ENCODE results near the gene SPECC1. TPM values are rescaled to one million over a fixed set of nuclear protein-coding genes. Genes with fewer than 3 reads are reported as not detected.

SPECC1 gene
- polyA plus RNA-seq, 3 donors, result 36.0 to 58.4 (median 50.5) TPM

DNA sequence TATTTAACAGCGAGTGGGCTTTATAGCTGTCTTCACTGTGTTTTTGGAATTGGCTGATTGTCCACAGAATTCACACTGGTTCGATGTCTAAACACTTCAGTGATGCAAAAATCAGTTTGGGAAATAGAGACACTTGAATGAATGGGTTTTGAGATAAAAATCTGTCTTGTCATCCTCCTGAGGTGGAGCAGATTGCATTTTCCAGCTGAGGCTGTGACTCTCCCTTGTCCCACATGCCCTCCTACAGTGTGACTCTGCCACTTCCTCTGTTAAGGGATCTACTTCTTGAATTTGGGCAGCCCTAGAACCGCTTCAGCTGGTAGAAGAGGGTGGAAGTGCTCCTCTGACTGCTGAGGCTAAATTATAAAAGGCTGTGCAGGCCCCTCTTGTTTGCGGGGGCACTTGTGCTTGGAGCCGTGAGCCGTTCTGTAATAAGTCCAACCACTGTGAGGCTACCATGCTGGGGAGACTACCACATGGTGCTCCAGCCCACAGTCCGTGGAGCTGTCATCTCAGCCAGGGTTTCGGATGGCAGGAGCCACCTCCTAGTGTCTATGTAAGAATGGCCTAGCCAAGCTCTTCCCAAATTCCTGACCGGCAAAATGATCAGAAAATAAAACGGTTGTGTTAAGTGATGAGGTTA is 175.9 kb downstream of the SPECC1 start:
- Histone ChIP-seq H3K27me3 (ENCODE audit: control insufficient read depth in 2 of 2, insufficient read depth in 2 of 2, low read length in 2 of 2) (no peaks in the 10 kb centered on the region), H3K36me3 (replicated peaks in 1 of 2; ENCODE audit: control insufficient read depth in 1 of 2, insufficient read depth in 2 of 2, low read length in 2 of 2) (peaks cover 3 to 46% of the 10 kb centered on the region in 2 donors), H3K4me2 (replicated peaks; ENCODE audit: extremely low read depth, low read length, poor library complexity, severe bottlenecking) (no peak overlapping the region), H3K79me2 (ENCODE audit: insufficient read depth, low read length) (peaks cover 54% of the 10 kb centered on the region), H3K9ac (ENCODE audit: insufficient read depth, low read length, poor library complexity, severe bottlenecking) (no peak overlapping the region), H3K27ac (ENCODE audit: low read depth in 1 of 2, low read length in 2 of 2) (peak overlapping the region; percentile 4 to 66), H3K4me3 (replicated peaks in 1 of 3; ENCODE audit: low read depth in 2 of 3, low read length in 3 of 3) (no peak overlapping the region), H3K9me3 (replicated peaks in 1 of 2; ENCODE audit: control insufficient read depth in 1 of 2, insufficient read depth in 1 of 2, low read length in 2 of 2) (no peaks in the 10 kb centered on the region), H4K20me1 (ENCODE audit: insufficient read depth, low read length) (peaks cover 78% of the 10 kb centered on the region), H3K4me1 (ENCODE audit: control insufficient read depth in 1 of 2, insufficient read depth in 2 of 2, low read length in 2 of 2) (peaks cover 9 to 17% of the 10 kb centered on the region in 2 donors), H2AFZ (ENCODE audit: insufficient read depth, low read depth, low read length, poor library complexity, severe bottlenecking) (no peak overlapping the region)
- Mint-ChIP-seq H3K4me3 (peak overlapping the region in 1 of 2 donors; percentile 4), H3K9me3 (no peaks in the 10 kb centered on the region), H3K36me3 (peaks cover 17 to 31% of the 10 kb centered on the region in 2 donors), H3K4me1 (peaks cover 19% of the 10 kb centered on the region), H3K27me3 (ENCODE audit: low read depth in 3 of 3) (peaks cover 0 to 2% (median under 1%) of the 10 kb centered on the region in 3 donors), H3K27ac (peak overlapping the region; percentile 24 to 88 (median 68))
- no peak for TF ChIP-seq CTCF (IDR thresholded peaks at IDR 0.05)
- intact Hi-C loops (cut with micrococcal nuclease), result no loop called here
- peak; percentile 25 to 59 (median 27) for DNase-seq
- WGBS (ENCODE audit: insufficient coverage), result 47% methylated on average over 7 of the region's 10 CpGs

DNA sequence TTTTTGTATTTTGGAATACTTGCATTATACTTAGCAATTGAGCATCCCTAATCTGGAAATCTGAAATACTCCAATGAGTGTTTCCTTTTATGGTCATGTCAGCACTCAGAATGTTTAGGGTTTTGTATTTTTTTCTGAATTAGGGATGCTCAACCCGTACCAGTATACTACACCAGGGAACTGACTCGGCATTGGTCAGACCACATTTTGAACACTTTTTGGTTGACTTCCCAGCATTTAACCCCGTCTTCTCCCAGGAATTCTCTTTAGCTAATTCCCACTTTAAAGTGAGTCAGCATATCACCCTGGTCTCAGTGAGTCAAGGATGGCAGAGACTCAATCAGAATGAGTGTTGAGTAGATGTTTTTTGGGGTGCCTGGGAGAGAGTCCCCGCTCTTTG is 177.9 kb downstream of the SPECC1 start:
- no peak for TF ChIP-seq CTCF (IDR thresholded peaks at IDR 0.05)
- no peak overlapping the region for H3K9ac ChIP-seq (ENCODE audit: insufficient read depth, low read length, poor library complexity, severe bottlenecking)
- peaks cover 9 to 17% of the 10 kb centered on the region in 2 donors for H3K4me1 ChIP-seq (ENCODE audit: control insufficient read depth in 1 of 2, insufficient read depth in 2 of 2, low read length in 2 of 2)
- DNase-seq, result no peak
- Mint-ChIP-seq H3K4me1 (peaks cover 16% of the 10 kb centered on the region), H3K36me3 (peaks cover 32 to 49% of the 10 kb centered on the region in 2 donors), H3K4me3 (no peak overlapping the region), H3K9me3 (peaks cover 0 to 2% (median 0%) of the 10 kb centered on the region in 7 donors), H3K27ac (peak overlapping the region in 3 of 7 donors; percentile 24 to 52 (median 41)), H3K27me3 (ENCODE audit: low read depth in 3 of 3) (peaks cover 0 to 2% (median 0%) of the 10 kb centered on the region in 3 donors)
- intact Hi-C loops (cut with micrococcal nuclease), result no loop called here
- H3K9me3 ChIP-seq (replicated peaks in 1 of 2; ENCODE audit: control insufficient read depth in 1 of 2, insufficient read depth in 1 of 2, low read length in 2 of 2), result no peaks in the 10 kb centered on the region
- peaks cover 5 to 64% of the 10 kb centered on the region in 2 donors for H3K36me3 ChIP-seq (replicated peaks in 1 of 2; ENCODE audit: control insufficient read depth in 1 of 2, insufficient read depth in 2 of 2, low read length in 2 of 2)
- WGBS (ENCODE audit: insufficient coverage), result 100% methylated on average over 1 of the region's 4 CpGs
- H2AFZ ChIP-seq (ENCODE audit: insufficient read depth, low read depth, low read length, poor library complexity, severe bottlenecking), result no peak overlapping the region
- H4K20me1 ChIP-seq (ENCODE audit: insufficient read depth, low read length), result peaks cover 86% of the 10 kb centered on the region
- H3K27me3 ChIP-seq (ENCODE audit: control insufficient read depth in 2 of 2, insufficient read depth in 2 of 2, low read length in 2 of 2), result no peaks in the 10 kb centered on the region
- peak overlapping the region in 1 of 2 donors; percentile 2 for H3K27ac ChIP-seq (ENCODE audit: low read depth in 1 of 2, low read length in 2 of 2)
- peaks cover 59% of the 10 kb centered on the region for H3K79me2 ChIP-seq (ENCODE audit: insufficient read depth, low read length)
- H3K4me3 ChIP-seq (replicated peaks in 1 of 3; ENCODE audit: low read depth in 2 of 3, low read length in 3 of 3), result no peak overlapping the region
- H3K4me2 ChIP-seq (replicated peaks; ENCODE audit: extremely low read depth, low read length, poor library complexity, severe bottlenecking), result no peak overlapping the region
